ENCODE measurements around the gene PNLIPRP1. TPM values are rescaled to one million over a fixed set of nuclear protein-coding genes. Genes with fewer than 3 reads are reported as not detected.

The PNLIPRP1 gene
- total and polyA plus RNA-seq, 7 donors: 0.04 to 3.6 TPM; not detected in 5

DNA sequence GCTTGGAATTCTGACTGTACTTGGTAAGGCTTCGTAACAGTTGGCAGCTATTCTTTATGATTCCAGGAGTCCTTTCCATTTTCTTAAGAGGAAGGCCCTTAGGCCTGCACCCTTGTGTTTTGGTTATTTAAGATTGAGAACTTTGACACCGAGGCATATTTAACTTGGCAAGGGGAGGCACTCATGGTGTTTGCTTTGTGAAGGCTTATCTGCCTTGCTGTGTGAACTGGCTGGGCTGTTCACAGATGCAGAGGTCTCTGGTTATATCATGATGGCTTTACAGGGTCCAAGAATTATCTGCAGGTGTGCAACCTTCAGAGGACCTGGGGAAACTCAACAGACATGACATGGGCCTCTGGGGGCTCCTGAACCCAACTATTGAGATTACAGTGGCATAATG, 833 bp upstream of the PNLIPRP1 start:
- no peak overlapping the region for H3K4me3 ChIP-seq
- H3K36me3 ChIP-seq: no peaks in the 10 kb centered on the region
- no peak for TF ChIP-seq POLR2AphosphoS5 (IDR thresholded peaks at IDR 0.05)
- no peak for TF ChIP-seq EP300 (IDR thresholded peaks at IDR 0.05)
- TF ChIP-seq, protein P1, sequence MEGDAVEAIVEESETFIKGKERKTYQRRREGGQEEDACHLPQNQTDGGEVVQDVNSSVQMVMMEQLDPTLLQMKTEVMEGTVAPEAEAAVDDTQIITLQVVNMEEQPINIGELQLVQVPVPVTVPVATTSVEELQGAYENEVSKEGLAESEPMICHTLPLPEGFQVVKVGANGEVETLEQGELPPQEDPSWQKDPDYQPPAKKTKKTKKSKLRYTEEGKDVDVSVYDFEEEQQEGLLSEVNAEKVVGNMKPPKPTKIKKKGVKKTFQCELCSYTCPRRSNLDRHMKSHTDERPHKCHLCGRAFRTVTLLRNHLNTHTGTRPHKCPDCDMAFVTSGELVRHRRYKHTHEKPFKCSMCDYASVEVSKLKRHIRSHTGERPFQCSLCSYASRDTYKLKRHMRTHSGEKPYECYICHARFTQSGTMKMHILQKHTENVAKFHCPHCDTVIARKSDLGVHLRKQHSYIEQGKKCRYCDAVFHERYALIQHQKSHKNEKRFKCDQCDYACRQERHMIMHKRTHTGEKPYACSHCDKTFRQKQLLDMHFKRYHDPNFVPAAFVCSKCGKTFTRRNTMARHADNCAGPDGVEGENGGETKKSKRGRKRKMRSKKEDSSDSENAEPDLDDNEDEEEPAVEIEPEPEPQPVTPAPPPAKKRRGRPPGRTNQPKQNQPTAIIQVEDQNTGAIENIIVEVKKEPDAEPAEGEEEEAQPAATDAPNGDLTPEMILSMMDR (IDR thresholded peaks at IDR 0.05): no peak
- no peak for TF ChIP-seq POLR2A (IDR thresholded peaks at IDR 0.05)
- no peaks in the 10 kb centered on the region for H3K4me1 ChIP-seq
- no peaks in the 10 kb centered on the region for H3K9me3 ChIP-seq
- no peak overlapping the region for H3K27ac ChIP-seq
- H3K27me3 ChIP-seq: no peaks in the 10 kb centered on the region
- intact Hi-C loops (cut with DNase I): no loop called here
- DNase-seq: no peak
- WGBS, 2 donors: 17 to 66% methylated on average over 2 of the region's 2 CpGs

DNA sequence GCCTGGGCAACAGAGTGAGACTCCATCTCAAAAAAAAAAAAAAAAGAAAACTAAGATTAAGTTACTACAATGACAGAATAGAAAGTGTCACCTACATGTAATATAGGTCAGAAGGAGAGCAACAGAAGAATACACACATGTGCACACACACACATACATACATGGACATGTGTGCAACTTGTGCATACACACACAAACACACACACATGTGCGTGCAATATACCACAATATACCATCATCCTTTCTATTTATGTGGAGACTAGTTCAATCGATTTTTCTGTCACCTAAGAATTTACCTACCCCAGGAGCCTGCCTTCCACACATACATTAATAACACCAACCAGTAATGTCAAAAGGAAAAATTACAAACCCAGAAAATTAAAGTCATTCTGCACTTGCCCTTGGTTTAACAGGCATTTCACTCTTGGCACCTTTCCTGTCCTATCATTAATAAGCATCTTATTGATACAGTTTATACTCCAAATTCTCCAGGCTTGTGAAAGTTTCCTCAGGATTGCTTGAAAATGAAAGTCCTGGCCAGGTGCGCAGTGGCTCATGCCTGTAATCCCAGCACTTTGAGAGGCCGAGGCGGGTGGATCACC, 2.5 kb downstream of the PNLIPRP1 start:
- intact Hi-C loops (cut with DNase I): no loop called here
- H3K9me3 ChIP-seq: no peaks in the 10 kb centered on the region
- H3K4me1 ChIP-seq: no peaks in the 10 kb centered on the region
- TF ChIP-seq POLR2AphosphoS5 (IDR thresholded peaks at IDR 0.05) (no peak), EP300 (IDR thresholded peaks at IDR 0.05) (no peak), POLR2A (IDR thresholded peaks at IDR 0.05) (no peak)
- TF ChIP-seq, protein P1 (IDR thresholded peaks at IDR 0.05): no peak
- H3K36me3 ChIP-seq: no peaks in the 10 kb centered on the region
- no peak for DNase-seq
- H3K27me3 ChIP-seq: no peaks in the 10 kb centered on the region
- no peak overlapping the region for H3K4me3 ChIP-seq
- H3K27ac ChIP-seq: no peak overlapping the region
- 89% methylated on average over 5 of the region's 5 CpGs for WGBS, 2 donors

DNA sequence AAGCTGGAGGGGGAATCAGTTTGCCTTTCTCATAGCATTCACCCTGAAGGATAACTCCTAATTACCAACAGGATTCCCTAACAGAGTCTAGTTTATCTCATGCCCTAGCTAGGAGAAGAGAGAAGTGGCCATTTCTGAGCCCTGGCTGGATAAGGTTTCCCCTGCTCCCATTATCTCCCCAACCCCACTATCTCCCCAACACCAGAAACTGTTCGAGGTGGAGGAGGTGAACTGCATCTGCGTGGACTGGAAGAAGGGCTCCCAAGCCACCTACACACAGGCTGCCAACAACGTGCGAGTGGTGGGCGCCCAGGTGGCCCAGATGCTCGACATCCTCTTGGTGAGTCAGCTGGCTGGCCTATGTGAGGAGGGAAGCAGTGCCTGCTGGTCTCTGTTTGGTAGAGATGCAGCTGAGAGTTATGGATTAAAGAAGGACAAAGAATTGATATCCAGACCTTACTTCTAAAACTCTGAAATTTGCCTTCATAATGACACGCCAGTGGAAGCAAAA, 3.8 kb downstream of the PNLIPRP1 start:
- intact Hi-C loops (cut with DNase I): no loop called here
- no peak overlapping the region for H3K4me3 ChIP-seq
- no peak for TF ChIP-seq EP300 (IDR thresholded peaks at IDR 0.05)
- TF ChIP-seq POLR2A (IDR thresholded peaks at IDR 0.05): no peak
- no peak for TF ChIP-seq POLR2AphosphoS5 (IDR thresholded peaks at IDR 0.05)
- TF ChIP-seq, protein P1 (IDR thresholded peaks at IDR 0.05): no peak
- no peak for DNase-seq
- no peaks in the 10 kb centered on the region for H3K27me3 ChIP-seq
- 91 to 92% methylated on average over 7 of the region's 7 CpGs for WGBS, 2 donors
- no peak overlapping the region for H3K27ac ChIP-seq
- no peaks in the 10 kb centered on the region for H3K4me1 ChIP-seq
- H3K36me3 ChIP-seq: no peaks in the 10 kb centered on the region
- H3K9me3 ChIP-seq: no peaks in the 10 kb centered on the region

DNA sequence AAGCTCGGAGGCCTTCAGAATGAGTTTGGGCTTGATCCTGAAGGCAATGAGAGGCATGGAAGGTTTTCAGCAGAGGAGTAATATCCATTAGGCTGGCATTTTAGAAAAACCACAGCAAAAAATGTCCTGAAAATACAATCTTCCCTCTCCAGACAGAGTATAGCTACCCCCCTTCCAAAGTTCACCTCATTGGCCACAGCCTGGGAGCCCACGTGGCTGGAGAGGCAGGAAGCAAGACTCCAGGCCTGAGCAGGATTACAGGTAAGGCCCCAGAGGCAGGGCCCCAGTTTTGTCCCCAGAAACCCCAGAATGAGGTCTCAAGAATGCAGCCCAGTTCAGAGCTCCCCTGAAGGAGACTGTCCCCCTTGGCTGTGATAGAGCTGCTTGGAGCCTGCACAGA, 5.3 kb downstream of the PNLIPRP1 start:
- H3K36me3 ChIP-seq: no peaks in the 10 kb centered on the region
- H3K4me1 ChIP-seq: no peaks in the 10 kb centered on the region
- intact Hi-C loops (cut with DNase I): no loop called here
- no peak overlapping the region for H3K27ac ChIP-seq
- WGBS, 2 donors: 72 to 84% methylated on average over 2 of the region's 2 CpGs
- no peak overlapping the region for H3K4me3 ChIP-seq
- DNase-seq: no peak
- TF ChIP-seq EP300 (IDR thresholded peaks at IDR 0.05) (no peak), POLR2A (IDR thresholded peaks at IDR 0.05) (no peak), POLR2AphosphoS5 (IDR thresholded peaks at IDR 0.05) (no peak)
- TF ChIP-seq, protein P1 (IDR thresholded peaks at IDR 0.05): no peak
- H3K27me3 ChIP-seq: no peaks in the 10 kb centered on the region
- H3K9me3 ChIP-seq: no peaks in the 10 kb centered on the region

DNA sequence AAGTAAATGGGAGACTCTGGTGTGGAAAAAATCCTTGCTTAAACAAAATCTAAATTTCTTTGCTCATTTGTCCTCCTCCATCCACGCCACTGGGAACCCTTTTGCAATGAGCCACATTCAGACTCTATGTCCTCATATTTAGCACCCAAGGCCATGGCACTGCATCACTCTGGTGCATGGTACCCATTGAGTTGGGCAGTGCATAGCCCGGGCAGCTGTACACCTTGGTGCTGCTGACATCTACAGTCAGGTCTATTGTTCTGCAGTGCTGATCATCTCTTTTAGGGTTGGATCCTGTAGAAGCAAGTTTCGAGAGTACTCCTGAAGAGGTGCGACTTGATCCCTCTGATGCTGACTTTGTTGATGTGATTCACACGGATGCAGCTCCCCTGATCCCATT, 6.8 kb downstream of the PNLIPRP1 start:
- Histone ChIP-seq H3K9me3 (no peaks in the 10 kb centered on the region), H3K4me3 (no peak overlapping the region), H3K36me3 (no peaks in the 10 kb centered on the region), H3K27ac (no peak overlapping the region), H3K4me1 (no peaks in the 10 kb centered on the region), H3K27me3 (no peaks in the 10 kb centered on the region)
- intact Hi-C loops (cut with DNase I): no loop called here
- DNase-seq: no peak
- WGBS, 2 donors: 88 to 91% methylated on average over 5 of the region's 5 CpGs
- TF ChIP-seq POLR2AphosphoS5 (IDR thresholded peaks at IDR 0.05) (no peak), EP300 (IDR thresholded peaks at IDR 0.05) (no peak), POLR2A (IDR thresholded peaks at IDR 0.05) (no peak)
- TF ChIP-seq, protein P1 (IDR thresholded peaks at IDR 0.05): no peak

Data from sigmoid colon (tissue), 7 donors.